ENCODE data around the gene CHD8. TPM values are rescaled to one million over a fixed set of nuclear protein-coding genes. Genes with fewer than 3 reads are reported as not detected.
"Not testable (repeated sequence)": the region's sequence is repeated elsewhere in the genome, so short reads cannot be mapped to it uniquely, and the experiment has no call there.

The CHD8 gene
- total RNA-seq, 4 donors from 2014 or later, result 67.3 to 122 (median 101) TPM

GRCh38 chr14:21454843-21455544 lies 929 bp downstream of the CHD8 start:
- H3K27me3 ChIP-seq, result no peaks in the 10 kb centered on the region
- TF ChIP-seq POLR2A (IDR thresholded peaks at IDR 0.05) (no peak), CTCF (IDR thresholded peaks at IDR 0.05) (no peak), POLR2AphosphoS5 (IDR thresholded peaks at IDR 0.05) (no peak), EP300 (IDR thresholded peaks at IDR 0.05) (no peak)
- no peaks in the 10 kb centered on the region for H3K9me3 ChIP-seq
- WGBS, result 27% methylated on average over 14 of the region's 15 CpGs
- H3K4me3 ChIP-seq, result peak overlapping the region; percentile 62
- peaks cover 4% of the 10 kb centered on the region for H3K36me3 ChIP-seq
- peak overlapping the region; percentile 97 for H3K27ac ChIP-seq
- H3K4me1 ChIP-seq, result peaks cover 30% of the 10 kb centered on the region
- DNase-seq (ENCODE audit: low spot score in 2 of 2), result no peak

- Histone ChIP-seq H3K4me1 (peaks cover 18% of the 10 kb centered on the region), H3K9me3 (no peaks in the 10 kb centered on the region), H3K36me3 (no peaks in the 10 kb centered on the region), H3K4me3 (no peak overlapping the region), H3K27me3 (no peaks in the 10 kb centered on the region), H3K27ac (no peak overlapping the region)
- 85% methylated on average over 1 of the region's 1 CpG for WGBS
- DNase-seq (ENCODE audit: low spot score in 2 of 2), result no peak
- TF ChIP-seq POLR2AphosphoS5 (IDR thresholded peaks at IDR 0.05), result no peak
- TF ChIP-seq EP300 (IDR thresholded peaks at IDR 0.05), result no peak
- TF ChIP-seq POLR2A (IDR thresholded peaks at IDR 0.05), result no peak
- TF ChIP-seq CTCF (IDR thresholded peaks at IDR 0.05), result no peak
Observed at GRCh38 chr14:21449899-21450216, 6.1 kb downstream of the CHD8 start.

DNA sequence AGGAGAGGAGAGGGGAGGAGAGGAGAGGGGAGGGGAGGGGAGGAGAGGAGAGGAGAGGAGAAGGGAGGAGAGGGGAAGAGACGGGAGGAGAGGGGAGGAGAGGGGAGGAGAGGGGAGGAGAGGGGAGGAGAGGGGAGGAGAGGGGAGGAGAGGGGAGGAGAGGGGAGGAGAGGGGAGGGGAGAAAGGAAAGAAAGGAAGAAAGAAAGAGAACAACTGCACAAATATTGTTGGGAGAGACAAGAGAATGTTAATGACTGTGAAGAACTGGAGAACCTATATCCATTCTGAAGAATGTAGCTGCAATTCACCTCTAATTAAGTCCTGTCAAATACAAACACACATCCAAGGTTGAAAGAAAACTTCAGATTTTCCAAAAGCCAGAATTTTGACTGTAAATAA lies 13.3 kb downstream of the CHD8 start:
- not testable (repeated sequence) for H3K27ac ChIP-seq; H3K27me3 ChIP-seq; H3K36me3 ChIP-seq; H3K9me3 ChIP-seq; H3K4me3 ChIP-seq; DNase-seq (ENCODE audit: low spot score in 2 of 2); H3K4me1 ChIP-seq
- 67% methylated on average over 1 of the region's 1 CpG for WGBS

GRCh38 chr14:21440859-21441258 lies 15.1 kb downstream of the CHD8 start:
- Histone ChIP-seq H3K27me3 (no peaks in the 10 kb centered on the region), H3K9me3 (no peaks in the 10 kb centered on the region), H3K4me1 (peaks cover 17% of the 10 kb centered on the region), H3K4me3 (no peak overlapping the region), H3K36me3 (no peaks in the 10 kb centered on the region), H3K27ac (no peak overlapping the region)
- TF ChIP-seq EP300 (IDR thresholded peaks at IDR 0.05), result no peak
- no peak for TF ChIP-seq POLR2AphosphoS5 (IDR thresholded peaks at IDR 0.05)
- TF ChIP-seq CTCF (IDR thresholded peaks at IDR 0.05), result no peak
- TF ChIP-seq POLR2A (IDR thresholded peaks at IDR 0.05), result no peak
- no peak for DNase-seq (ENCODE audit: low spot score in 2 of 2)

- Histone ChIP-seq H3K27me3 (no peaks in the 10 kb centered on the region), H3K27ac (peak overlapping the region; percentile 90), H3K36me3 (no peaks in the 10 kb centered on the region), H3K4me1 (peaks cover 36% of the 10 kb centered on the region), H3K4me3 (peak overlapping the region; percentile 88), H3K9me3 (no peaks in the 10 kb centered on the region)
- TF ChIP-seq POLR2AphosphoS5 (IDR thresholded peaks at IDR 0.05), result peak in 2 of 3 donors; percentile 55 to 73
- no peak for TF ChIP-seq EP300 (IDR thresholded peaks at IDR 0.05)
- TF ChIP-seq POLR2A (IDR thresholded peaks at IDR 0.05), result peak in 1 of 2 donors; percentile 54
- peak; percentile 98 to 99 for DNase-seq (ENCODE audit: low spot score in 2 of 2)
- WGBS, result 6% methylated on average over 27 of the region's 33 CpGs
Observed at GRCh38 chr14:21437063-21437901, 18.6 kb downstream of the CHD8 start.

- no peak for DNase-seq (ENCODE audit: low spot score in 2 of 2)
- H3K4me1 ChIP-seq, result peaks cover 41% of the 10 kb centered on the region
- TF ChIP-seq POLR2A (IDR thresholded peaks at IDR 0.05), result no peak
- no peak for TF ChIP-seq POLR2AphosphoS5 (IDR thresholded peaks at IDR 0.05)
- no peak for TF ChIP-seq EP300 (IDR thresholded peaks at IDR 0.05)
- TF ChIP-seq CTCF (IDR thresholded peaks at IDR 0.05), result no peak
- H3K4me3 ChIP-seq, result peak overlapping the region; percentile 88
- H3K27ac ChIP-seq, result peak overlapping the region; percentile 90
- H3K36me3 ChIP-seq, result peaks cover under 1% of the 10 kb centered on the region
- under 1% methylated on average over 11 of the region's 11 CpGs for WGBS
- no peaks in the 10 kb centered on the region for H3K9me3 ChIP-seq
- no peaks in the 10 kb centered on the region for H3K27me3 ChIP-seq
Observed at GRCh38 chr14:21436567-21437062, 19.3 kb downstream of the CHD8 start.
